Stimulated activated CD4-positive, alpha-beta T cell treated with anti-CD3 and anti-CD28 coated beads, Interleukin-12 subunit alpha, Interleukin-12 subunit beta, amount 100 ng/mL, for 4 hours (primary cell): ENCODE measurements around the gene ADGRB3.

Experiments used
- DNase-seq: peaks from one replicate; pipeline ENCODE4 v3.0.0-alpha.2; 2020

Gene ADGRB3

DNA sequence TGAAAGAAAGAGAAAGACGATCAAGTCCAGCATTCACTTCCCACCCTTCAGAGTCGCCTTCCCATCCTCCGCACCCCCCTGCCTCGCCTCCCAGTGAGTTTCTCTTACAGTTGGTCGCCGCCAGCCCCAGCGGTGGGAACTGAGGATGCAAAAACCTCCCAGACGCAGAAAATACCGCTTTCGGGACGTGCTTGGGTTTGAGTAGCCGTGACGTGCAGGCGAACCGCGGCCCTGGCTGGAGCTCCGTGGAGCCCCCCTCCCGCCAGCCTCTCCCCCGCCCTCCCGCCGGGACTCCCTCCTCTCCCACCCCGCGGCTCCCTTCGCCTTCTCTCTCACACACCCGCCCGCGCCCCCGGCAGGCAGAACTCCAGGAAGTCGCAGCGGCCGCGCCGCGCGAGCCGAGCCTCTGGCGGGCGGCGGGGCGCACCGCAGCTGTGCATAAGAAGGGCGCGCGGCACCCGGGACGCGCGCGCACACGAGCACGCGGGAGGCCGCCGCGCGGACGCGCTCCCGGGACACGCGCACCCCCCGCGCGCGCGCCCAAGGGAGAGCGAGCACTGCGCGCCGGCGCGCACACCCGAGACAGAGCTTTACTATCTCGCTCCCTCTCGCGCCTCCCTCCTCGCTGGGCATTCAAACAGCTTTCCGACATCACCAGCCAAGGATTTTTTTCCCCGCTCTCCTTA lies at the start of gene ADGRB3:
TSS of gene ADGRB3 (plus strand) at position 557 of the 686 bp plus-strand sequence. CDS start 3,394 bp downstream, outside the sequence.
- no peak for DNase-seq

DNA sequence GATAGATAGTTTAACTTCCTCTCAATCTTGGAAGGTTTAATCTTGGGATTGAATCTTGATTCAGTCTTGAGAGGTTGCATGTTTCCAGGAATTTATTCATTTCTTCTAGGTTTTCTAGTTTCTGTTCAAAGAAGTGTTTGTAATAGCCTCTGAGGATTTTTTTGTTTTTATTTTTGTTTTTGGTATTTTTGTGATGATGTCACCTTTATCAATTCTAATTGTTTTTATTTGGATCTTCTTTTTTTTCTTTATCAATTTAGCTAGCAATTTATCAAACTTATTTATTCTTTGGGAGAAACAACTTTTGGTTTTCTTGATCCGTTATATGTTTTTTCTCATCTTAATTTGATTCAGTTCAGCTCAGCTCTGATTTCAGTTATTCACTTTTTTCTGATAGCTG lies 41.5 kb upstream of the ADGRB3 start:
- DNase-seq: no peak

DNA sequence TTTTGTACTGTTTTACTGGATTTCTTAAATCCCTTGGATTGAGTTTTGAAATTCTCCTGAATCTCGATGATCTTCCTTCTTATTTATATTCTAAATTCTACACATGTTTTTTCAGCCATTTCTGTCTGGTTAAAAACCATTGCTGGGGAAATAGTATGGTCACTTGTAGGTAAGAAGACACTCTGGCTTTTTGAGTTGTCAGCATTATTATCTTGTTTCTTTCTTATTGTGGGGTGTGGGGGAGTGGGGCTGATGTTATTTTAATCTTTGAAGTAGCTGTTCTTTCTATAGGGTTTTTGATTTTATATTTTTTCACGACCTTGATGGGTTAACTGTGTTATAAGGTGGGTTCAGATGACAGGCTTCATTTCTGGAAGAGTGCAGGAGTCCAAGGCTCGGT lies 37.4 kb upstream of the ADGRB3 start:
- no peak for DNase-seq

DNA sequence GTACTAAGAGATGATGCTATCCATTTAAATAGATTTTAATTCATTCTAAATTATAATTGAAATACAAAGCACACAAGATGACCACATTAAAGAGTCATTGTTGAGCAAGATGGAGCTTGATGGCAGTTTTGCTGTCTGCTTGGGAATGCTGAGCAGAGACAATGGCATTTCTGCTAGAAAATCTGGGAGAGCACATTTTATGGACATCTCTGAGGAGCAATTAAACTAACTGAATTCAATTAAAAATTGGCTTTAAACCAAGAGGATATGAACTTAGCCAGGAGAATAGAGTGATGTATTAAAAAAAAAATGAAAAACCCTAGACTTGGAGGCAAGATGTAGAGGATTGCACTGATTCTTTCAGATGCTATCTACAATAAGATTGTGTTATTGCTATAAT lies 19.1 kb upstream of the ADGRB3 start:
- DNase-seq: no peak

DNA sequence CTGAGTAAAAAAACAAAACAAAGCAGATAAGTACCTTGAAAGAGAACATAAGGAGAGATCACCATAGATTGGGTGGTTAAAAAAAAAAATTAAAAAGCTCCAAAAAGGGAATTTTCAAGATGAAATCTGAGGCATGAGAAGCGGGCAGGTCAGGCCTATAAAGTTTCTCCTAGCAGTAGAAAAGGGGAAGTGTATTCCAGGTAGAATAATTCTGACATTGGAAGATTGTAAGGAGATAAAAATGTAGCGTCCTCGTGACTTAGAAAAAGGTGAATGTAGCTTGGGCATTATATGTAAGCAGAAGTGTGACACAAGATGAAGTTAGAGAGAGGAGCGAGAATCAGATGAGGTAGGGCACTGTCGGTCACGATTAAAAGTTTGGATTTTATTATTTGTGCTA lies 9.1 kb upstream of the ADGRB3 start:
- no peak for DNase-seq

DNA sequence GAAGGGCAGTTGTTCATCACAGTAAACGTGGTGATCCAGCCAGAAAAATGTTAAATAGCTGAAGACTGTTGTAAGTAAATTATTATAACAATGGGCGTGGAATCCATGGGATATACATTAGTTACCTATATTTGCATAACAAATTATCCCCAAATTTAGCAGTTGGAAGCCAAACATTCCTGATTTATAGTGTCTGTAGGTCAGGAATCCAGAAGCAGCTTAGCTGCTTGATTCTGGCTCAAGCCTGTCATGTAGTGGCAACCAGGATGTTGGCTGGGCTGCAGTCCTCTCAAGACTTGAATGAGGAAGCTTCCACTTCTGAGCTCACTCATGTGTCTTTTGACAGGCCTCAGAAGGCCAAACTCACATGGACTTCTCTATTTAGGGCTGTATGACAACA lies 6.9 kb upstream of the ADGRB3 start:
- no peak for DNase-seq

DNA sequence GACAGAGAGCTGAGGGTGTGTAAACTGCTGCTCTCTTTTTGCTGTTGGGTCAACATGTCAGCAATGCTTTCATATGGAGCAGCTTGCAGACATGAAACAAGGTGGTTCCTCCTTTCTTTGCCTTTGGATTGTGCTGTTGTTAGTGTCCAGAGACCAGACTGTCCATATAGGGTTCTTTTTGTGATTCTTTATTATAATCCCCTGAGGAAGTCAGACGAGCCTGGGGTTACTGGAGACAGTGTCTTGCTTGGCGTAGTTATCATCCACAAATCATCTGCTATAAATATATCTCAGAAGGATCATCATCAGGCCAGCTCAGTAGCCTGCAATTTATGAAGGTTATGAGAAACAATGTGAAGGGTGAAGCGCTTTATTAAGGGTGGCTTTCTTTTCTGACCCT lies 2.3 kb upstream of the ADGRB3 start:
- no peak for DNase-seq

DNA sequence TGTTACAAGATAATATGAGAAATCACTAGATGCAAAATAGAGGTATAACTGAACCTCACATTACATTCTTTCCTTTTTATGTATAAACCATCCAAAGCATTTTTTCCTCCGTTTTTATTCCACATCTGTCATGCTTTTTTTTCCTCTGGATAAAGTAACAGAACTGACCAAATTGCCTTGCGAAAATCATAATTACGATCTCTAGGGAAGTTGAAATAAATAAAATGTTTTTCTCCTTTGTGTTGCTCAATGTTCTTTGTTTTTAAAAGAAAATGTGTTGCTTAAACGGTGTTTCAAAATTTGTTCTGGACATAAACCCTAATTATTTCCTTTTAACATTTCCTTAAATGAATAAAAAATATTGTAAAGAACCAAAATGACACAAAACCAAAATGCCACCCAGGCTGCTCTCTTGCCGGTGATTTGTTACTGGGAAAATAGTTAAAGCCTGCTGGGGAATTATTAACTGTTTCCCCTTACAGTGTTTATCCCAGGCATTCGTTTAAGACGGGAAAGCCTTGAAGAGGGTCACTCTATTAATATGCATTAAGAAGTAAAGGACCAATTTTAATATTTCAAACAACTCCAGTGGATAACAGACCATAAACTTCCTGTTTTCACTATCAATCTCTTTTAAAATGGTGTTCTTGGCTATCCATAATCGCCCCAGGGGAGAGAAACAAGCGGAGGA lies 1.7 kb upstream of the ADGRB3 start:
- DNase-seq: no peak

DNA sequence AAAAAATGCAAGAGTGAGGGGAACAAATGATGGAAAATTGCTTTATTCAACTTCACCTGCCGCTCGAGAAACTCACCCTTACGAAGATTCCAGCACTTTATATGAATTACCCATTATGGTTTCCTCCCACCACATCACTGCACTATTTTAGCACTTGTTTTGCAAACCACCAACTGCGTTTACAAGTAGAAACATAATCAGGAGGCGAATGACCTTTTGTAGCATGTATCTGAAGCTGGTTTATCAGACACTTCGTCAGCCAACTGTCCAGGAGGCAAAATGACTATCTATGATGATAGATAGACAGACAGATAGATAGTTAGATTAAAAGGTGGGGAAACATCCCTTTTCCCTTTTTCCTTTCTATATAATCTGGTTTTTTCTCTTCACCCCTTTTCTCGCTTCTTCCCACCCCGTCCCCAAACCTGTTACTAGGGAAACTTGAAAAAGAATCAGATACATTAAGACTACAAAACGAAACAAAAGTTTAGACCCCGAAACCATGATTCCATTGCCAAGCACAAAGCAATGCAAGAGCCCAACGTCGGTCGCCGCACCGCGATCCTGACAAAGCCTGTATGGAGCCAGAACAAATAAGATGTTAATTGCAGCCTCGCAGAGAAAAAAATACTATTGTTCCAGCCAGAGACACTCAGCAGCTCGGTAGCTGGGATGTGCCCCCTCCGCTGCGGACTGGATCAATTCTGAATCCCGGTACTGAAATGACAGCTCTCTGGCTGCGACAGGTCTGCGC lies 933 bp upstream of the ADGRB3 start:
- DNase-seq: no peak

DNA sequence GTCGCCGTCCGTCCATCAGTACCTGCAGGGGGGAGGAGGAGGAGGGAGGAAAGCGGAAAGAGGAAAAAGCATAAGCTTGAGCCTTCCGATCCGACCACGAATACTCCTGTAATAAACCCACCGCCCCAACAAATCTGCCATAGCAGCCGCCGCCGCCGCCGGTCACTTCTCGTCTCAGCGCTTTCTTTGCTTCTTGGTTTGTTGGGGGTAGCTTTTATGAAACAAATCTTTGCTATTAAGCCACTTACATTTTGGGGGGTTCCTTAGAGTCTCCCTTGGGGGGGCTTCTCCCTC lies 277 bp downstream of the ADGRB3 start:
- DNase-seq: no peak

DNA sequence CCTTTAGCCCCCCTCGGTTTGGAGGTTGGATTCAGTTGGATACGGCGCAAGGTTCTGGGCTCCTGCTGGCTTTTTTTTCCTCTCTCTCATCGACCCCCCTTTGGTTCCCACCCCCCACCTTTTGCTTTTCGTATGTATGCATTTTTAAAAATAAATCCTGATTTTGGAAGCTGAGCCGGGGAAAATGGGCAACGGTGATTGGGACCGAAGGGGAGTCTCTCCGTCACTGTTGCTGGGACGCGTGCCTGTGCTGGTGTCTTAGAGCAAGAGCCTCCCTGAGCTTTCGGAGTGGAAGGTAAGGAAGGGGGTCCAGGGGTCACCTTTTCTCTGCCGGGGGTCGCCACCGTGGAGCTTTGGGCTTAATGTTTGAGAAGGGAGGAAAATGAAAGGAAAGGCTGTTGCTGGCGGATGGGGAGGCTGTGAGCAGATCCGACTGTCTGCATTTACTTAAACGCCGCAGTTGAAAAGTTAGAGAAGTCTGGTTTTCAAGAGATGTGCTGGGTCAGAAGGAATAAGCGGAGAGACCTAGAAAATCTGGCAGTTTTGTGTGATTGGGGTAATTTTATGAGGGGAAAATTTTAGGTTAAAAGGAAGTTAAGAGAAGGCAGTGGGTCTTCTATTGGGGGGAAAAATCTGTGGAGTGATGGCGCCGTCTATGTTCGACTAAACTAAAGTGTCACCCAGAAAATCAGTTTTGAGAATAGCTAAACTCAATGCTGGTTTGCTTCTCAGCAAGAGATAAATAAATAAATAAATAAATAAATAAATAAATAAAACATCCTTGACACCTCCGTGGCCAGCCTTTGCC lies 828 bp downstream of the ADGRB3 start:
- no peak for DNase-seq

DNA sequence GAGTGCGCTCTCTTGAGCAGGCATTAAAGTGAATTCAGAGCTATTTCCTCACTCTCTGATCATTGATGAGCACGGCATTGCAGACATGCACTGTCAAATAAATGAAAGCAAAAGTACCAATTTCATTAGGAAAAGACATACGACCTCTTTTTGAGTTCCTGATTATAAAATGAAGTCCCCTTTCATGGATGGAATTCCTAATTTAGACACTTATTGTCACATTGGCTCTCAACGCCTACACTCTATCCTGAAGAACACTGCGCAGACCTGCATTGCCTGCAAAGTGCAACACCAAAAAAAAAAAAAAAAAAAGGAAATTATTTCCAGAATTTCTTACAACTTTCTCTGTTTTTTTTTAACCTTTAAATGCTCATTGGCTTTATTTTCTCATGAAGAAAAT lies 1.6 kb downstream of the ADGRB3 start:
- no peak for DNase-seq

DNA sequence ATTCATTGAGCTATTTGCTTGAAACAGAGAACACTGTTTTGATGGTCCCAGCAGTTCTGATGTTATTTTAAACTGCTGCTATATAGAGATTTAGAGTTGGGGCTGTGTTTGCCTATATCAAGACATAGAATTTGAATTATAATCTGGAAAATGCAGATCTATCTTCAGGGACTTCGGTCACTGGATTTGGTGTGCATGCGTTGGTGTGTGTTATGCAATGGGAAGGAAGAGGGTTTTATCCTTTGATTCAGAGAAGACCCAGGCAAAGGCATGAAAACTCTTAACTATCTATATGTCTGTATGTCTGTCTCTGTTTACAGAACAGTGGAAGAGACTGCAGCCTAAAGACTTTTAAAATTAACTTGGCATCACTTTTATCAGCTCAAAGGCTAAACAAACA lies 2.0 kb downstream of the ADGRB3 start:
- DNase-seq: no peak

DNA sequence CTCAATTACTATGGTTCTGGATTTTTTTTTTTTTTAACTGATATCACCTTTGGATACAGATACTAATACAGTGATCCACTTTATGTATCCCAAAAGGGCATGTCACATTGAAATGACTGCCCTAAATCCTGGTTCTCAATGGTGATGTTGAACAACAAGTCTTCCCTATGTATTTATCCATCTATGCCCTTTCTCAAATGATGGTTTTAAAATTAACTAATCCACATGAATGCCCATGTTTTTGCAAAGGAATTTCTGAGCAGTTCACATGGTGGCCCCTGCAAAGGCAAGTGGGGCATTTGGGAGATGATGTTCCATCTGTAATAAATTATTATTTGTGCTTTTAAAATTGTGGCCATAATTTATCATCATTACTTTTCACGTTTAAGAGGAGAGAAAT lies 2.7 kb downstream of the ADGRB3 start:
- DNase-seq: no peak

DNA sequence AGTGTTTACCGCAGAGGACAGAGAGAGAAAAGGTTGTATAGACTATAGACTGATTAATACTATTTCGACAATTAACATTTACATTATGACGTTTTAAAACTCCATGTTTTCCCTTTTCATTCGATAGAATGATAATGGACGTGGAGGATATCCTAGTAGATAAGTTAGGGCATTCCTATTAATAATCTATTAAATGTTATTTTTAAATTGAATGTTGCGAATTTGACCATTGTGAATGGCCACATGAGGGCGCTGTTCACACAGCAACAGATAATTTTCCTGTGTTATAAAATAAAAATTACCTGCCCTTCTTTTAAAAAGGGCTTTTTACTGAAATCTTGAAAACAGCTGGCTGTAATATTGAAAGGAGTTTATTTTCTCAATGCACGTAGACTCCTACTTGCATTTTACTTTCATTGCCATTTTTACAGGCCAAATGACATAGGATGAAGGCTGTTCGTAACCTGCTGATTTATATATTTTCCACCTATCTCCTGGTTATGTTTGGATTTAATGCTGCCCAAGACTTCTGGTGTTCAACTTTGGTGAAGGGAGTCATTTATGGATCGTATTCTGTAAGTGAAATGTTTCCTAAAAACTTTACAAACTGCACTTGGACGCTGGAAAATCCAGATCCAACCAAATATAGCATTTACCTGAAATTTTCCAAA lies 3.3 kb downstream of the ADGRB3 start:
- no peak for DNase-seq

DNA sequence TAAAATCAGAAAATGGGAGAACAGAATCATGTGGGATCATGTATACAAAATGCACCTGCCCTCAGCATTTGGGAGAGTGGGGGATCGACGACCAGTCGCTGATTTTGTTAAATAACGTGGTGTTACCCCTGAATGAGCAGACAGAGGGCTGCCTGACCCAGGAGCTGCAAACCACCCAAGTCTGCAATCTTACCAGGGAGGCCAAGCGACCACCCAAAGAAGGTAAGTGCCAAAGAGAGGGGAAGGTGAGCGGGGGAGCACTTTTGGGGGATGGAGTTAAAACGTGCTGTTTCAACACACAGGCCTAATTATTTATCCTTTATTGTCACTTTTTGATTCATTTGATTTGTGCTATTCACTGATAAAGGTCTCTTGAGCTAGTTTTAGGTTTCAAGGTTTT lies 4.1 kb downstream of the ADGRB3 start:
- no peak for DNase-seq

DNA sequence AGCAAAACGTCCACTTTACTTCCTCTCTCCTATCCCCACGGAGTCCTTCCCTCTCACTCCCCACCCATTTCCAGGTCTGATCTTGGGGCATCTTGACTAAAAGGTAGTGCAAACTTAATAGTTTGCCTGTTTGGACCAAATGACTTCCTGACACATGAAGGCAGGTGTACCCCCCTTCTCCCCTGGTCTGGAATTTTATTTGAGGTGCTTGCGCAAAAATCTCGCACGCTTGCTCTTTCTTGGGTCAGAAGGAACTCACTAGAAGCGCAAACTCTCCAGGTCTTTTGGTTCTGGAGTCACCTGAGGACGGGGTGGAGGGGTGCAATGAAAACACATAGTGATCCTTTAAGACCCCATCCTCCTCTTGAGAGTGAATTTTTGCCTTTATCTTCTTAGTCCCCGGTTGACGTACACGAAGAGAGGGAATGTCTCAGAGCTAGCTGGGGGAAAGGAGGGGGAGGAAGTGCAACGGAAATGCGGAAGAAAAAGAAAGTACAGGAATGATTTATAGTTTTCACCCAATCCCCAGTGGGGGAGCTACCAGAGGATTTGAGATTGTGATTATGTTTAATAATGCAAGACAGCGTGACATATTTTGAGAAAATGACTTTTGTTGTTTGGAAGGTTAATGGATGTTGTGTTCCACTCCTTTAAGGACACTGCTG lies 4.9 kb downstream of the ADGRB3 start:
- DNase-seq: no peak

DNA sequence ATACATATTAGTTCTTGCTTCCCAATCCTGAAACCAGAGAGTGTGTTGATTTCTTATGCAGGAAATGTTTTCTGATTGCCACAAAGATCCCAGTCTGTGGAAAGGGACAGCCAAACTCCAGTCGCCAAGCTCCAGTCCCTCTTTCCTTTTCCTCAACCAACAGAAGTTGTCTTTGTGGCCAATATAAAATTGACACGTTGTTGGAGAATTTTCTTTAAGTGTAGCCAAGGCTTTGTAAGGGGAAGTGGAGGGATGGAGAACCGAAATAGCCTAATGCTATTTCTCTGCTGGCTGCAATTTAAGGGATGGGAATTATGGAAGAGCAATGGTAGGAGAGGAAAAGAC lies 5.4 kb downstream of the ADGRB3 start:
- no peak for DNase-seq

DNA sequence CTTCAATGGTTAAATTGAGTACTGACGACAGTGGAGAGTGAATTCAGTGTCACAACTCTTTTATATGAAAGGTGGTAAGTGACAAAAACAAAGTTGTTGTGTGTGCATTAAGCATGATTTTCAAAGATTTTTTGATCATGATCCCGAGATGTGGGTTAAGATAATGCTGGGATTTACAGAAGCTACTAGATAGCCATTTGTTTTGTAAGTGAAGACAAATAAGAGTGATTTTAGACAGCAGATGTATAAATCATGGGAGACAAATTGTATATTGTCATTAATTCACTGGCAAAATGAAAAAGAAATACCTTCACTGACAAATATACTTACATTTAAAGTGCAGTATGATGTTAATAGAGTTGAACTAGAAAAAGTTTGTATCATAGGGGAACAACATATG lies 6.1 kb downstream of the ADGRB3 start:
- no peak for DNase-seq

DNA sequence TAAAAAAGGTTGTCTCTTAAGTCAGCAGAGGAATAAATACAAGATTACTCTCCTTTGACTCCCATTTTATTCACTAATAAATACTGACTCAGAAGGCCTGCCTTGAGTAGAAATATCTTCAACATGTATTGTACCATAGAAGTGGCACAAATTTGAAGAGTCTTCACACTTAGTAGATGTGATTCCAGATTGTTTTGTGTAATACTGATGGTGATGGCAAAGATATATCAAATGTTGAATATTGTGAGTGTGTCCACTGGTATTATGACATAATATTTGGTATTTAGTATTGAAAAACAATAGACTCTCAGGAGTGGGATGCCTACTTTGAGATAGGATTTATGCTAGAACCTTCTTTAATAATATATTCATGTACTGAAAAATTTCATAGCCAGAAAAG lies 7.0 kb downstream of the ADGRB3 start:
- no peak for DNase-seq

DNA sequence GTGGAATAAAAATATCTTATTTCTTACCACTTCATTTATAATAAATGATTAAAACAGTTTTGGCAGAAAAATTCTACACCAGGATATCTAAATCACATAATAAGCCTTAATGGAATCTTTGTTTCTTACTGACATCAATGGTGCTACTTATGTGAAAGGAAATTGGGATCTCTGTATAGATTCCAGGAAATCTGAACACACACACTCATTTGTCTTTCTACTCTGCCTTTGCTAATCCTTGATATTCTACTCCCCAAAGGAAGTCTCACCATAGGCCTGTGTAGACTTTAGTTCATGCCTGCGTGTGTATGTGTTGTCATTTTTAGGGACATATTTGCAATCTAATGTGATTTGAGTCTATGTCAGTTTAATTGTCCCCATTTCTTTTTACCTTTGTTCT lies 7.9 kb downstream of the ADGRB3 start:
- DNase-seq: no peak

DNA sequence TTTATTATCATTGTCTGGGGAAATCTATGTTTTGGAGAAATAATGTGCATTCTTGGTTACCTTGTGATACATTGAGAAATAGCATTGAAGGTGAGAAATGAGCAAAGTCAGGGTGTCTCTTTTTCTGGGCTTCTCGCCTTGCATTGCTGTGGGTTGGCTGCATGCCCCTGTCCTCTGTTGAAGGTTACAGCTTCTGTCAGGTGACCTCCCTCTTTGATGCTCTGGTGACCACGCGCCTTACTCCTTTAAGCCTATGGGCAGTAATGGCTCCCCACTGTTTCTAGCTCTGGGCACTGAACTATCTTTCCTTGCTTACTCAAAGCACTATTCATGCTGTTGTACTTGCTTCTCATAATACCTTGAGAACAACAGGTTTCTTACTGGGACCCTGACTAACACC lies 14.6 kb downstream of the ADGRB3 start:
- no peak for DNase-seq

DNA sequence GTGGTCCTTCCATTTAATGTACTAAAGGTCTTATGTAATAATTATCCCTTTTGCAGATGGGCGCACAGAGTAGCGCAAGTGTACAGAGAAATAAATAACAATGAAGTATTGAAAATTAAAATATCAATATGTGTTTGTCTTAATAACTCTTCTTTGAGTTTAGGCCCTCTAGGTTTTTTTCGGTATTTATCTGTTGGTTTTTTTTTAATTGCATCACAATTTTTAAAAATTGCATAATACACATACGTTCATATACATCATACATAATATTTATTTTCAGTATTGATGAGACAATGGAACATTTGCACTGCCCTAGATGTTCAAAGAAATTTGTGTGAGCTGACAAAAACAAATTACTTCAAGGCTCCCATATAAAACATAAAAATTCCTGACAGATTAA lies 15.1 kb downstream of the ADGRB3 start:
- DNase-seq: no peak
